HG03521 (cell line): Measurements from ENCODE around the gene AP2A2.
"Not testable (repeated sequence)": the region's sequence is repeated elsewhere in the genome, so short reads cannot be mapped to it uniquely, and the experiment has no call there.

Experiments used
- ATAC-seq: cut with Tn5 transposase; IDR thresholded peaks from one replicate; pipeline ENCODE4 v1.9.1; 2021; ENCODE audit warnings: mild to moderate bottlenecking, moderate library complexity; ENCODE audit not compliant: unreplicated experiment

The AP2A2 gene

DNA sequence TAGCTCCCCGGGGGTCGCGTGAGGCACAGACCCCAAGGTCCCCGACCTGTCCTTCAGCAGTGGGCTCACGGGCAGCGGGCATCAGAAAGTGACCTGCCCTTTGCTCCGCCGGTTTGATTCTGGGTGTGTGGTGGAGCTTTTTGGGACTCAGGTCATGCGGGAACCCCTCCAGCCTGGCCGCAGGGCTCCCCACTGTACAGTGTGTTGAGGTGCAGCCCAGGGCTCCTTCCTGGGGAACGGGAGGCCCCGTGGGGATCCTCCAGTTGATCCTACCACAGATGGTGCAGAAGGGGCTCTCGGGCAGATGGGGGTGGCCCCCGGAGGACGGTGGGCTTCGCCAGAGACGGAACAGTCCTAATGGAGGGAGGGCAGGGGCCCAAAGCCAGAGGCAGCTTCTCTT, 86.6 kb downstream of the AP2A2 start:
- ATAC-seq, result no peak

DNA sequence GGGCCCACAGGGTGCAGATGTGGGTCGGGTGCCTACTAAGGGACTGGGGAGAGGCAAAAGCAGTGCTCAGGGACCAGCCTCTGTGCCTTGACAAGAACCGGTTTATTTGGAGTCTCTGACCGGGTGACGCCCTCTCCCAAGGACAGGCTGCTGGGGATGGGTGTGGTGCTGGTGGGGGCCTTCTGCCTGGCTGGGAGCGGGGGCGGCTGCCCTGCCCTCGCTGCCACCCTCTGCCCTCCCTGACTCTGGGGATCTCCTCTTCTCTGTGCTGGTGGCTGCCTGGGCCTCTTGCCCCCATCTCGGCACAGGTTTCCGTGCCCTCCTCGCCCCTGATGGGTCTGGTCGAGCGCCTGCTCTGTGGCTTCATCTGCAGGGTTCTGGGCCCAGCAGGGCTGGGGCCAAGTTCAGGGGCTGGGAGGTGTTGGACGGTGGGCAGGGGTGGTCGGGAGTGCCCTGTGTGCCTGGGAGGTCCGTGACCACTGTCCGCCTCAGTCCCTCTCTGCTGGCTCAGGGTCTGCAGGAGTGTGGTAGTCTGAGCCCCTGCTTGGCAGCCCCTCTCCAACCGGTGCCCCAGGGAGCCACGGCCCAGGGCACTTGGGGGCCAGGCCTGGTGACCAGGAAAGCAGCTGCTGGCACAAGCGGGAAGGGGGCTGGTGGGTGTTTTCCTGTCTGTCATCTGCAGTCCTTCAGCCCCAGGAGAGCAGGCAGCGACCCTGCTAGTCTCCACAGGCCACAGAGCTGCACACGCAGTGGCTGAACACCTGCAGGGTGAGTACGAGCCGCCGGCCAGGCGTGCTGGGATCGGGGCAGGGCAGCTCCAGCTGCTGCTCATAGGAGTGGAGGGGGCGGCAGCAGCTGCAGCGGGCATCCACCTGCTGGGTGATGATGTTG, 87.3 kb downstream of the AP2A2 start:
- no peak for ATAC-seq

- ATAC-seq, result no peak
Measured at GRCh38 chr11:1013631-1013935, 87.9 kb downstream of the AP2A2 start.

GRCh38 chr11:1014276-1014675, 88.6 kb downstream of the AP2A2 start:
- ATAC-seq, result no peak

DNA sequence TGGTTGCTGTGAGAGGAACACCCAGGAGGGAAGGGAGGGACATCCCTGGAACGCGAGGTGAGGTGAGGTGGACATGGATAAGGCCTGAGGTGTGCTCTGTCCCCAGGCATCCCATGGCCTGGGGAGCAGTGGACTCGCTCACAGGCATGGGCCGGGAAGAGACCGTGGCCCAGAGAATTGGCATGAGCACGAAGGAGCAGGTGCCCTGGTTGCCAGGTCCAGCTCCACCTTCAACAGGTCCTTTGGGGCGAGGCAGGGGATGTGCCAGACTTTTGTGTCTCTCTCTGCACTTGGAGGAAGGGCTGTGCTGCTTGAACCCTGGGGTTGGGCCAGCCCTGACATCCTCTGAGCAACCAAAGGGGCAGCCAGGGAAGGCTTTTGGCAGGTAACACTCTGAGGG, 89.4 kb downstream of the AP2A2 start:
- no peak for ATAC-seq

DNA sequence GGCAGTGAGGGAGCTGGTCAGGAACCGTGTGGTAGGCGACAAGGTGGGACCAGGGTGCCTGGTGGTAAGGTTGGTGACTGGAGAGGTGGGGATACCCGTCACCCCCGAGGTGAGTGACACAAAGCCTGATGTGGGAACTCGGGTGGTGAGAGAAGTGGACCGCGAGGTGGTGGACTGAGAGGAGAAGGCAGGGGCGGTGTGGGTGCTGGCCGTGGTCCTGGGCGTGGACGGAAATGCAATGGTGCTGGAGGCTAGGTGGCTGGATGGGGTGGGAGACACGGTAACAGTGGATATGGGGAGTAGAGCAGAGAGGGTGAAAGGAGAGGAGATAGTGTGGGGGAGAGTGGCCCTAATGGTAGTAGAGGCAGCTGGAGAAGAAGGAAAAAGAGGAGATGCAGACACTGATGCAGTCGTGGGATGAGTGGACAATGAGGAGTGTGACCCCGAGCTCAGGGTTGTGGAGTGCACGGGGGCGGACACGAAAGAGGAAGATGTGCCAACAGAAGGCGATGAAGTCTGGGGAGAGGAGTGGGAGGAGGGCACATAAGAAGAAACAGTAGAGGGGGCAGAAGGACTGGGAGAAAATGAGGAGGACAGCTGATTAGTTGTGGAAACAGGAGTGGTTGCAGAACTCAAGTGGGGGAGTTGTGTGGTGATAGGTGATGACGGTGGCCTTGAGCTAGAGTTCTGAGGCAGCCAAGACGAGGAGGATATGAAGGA, 90.3 kb downstream of the AP2A2 start:
- no peak for ATAC-seq

- not testable (repeated sequence) for ATAC-seq
Measured at GRCh38 chr11:1016610-1017126, 91.0 kb downstream of the AP2A2 start.

- ATAC-seq, result no peak
Measured at GRCh38 chr11:1017269-1018005, 91.8 kb downstream of the AP2A2 start.

- no peak for ATAC-seq
Measured at GRCh38 chr11:1018091-1018490, 92.4 kb downstream of the AP2A2 start.

GRCh38 chr11:1019321-1019910, 93.7 kb downstream of the AP2A2 start:
- no peak for ATAC-seq

- ATAC-seq, result no peak
Measured at GRCh38 chr11:1020211-1020905, 94.7 kb downstream of the AP2A2 start.

DNA sequence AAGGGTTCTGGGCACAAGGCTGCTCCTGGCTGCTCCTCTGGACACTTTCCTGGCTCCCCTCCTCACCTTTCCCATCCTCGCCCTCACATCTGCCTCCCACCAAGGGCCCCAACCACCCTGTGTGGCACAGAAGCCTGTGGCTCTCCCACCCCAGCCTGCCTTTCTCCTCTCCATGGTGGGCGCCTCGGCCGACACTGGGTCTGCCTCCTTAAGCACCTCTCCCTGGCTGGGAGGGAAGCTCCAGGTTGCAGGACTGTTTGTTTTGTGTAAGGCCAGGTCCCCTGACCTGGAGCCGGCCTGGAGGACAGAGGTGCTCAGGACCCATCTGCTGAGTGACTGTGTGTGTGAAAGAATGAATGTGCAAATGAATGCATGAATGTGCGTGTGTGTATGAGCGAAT, 96.7 kb downstream of the AP2A2 start:
- ATAC-seq, result no peak

DNA sequence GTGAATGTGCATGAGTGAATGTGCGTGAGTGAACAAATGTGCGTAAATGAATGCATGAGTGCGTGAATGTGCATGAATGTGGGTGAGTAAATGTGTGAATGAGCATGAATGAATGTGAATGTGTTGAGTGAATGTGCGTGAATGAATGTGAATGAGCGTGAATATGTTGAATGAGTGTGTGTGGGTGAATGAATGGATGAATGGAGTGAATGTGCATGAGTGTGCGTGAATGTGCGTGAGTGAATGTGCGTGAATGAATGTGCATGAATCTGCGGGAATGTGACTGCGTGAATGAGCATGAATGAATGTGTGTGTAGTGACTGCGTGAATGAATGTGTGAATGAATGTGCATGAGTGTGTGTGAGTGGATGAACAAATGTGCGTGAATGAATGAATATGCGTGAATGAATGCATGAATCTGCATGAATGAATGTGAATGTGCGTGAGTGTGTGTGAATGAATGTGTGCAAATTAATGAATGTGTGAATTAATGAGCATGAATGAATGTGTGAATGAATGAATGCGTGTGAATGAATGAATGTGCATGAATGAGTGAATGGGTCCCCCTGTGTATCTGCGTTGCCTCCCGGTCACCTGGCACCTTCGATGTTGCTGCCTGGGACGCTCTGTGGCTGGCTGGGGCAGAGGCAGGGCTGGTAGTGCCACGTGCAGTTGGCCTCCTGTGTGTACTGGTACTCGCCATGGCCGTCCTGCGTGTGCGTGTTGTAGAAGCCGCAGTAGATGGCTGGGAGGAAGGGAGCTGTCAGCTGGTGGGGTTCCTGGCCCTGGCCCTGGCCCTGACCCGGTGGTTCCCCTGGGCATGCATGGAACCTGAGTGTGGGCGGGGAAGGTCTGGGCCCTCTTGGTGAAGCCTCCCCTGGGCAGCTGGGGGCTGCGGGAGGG, 97.5 kb downstream of the AP2A2 start:
- no peak for ATAC-seq

DNA sequence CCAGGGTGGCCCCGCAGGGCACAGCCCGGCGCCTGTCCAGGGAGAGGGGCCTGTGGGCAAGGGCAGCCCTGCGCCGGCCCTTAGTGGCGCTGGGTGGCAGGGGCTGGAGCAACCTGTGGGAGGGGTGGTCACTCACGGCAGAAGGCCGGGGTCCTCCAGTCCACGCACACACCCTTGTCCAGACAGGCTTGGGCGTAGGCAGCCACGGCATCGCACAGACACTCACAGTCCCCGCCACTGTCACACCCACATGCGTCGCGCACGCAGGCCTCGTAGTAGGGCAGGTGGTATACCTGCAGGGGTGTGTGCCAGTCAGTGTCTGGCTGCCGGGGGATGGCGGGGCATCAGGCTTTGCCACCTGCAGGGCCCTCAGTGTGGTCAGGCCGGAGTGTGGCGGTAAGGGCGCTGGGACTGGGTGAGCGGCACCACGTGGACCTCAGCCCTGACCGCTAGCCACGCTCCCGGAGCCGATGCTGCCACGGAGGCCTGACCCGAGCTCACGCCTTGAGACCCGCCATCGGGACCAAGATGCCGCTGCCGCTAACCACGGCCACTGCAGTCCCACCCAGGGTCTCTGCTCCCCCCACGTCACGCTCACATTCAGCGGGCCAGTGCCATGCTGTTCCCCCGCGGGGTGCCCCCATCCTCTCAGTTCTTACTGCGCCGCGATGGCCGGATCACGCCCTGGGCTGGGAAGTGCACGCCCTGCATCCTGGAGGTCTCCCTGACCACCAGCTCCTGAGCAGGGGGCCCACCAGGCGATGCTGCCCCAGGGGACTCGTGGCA, 98.3 kb downstream of the AP2A2 start:
- ATAC-seq, result no peak

- ATAC-seq, result no peak
Measured at GRCh38 chr11:1024597-1025409, 99.1 kb downstream of the AP2A2 start.

DNA sequence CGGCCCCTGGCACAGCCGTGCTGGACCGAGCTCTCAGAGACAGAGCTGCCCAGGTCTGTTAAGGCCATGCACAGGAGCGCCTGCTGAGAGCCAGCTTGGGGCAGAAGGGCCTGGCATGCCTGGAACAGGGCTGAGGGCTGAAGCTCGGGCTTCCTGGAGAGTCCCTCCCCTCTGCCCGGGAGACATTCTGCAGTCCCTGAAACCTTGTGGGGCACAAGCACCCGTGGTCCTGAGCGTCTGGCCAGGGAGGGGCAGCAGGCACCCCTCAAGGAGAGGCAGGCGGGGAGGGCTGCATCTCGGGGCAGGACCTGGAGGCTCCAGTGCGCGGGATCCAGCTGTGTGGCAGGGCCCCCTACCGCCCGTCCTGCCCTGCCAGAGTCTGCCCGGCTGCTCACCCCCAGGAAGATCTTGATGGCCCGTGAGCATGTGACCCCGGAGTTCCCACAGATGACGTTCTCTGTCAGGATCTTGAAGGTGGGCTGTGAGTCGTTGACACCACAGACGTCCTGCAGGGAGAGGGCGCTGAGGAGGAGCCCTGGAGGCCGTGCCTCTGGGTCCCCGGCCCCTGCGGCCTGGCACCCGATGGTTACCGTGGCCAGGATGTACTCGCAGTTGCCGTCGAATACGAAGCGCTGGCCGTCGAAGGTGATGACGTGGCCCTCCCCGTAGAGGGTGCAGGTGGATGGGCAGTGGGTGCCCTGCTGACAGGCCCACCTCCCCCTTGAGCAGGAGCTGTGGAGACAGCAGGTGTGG, 99.9 kb downstream of the AP2A2 start:
- ATAC-seq, result no peak

DNA sequence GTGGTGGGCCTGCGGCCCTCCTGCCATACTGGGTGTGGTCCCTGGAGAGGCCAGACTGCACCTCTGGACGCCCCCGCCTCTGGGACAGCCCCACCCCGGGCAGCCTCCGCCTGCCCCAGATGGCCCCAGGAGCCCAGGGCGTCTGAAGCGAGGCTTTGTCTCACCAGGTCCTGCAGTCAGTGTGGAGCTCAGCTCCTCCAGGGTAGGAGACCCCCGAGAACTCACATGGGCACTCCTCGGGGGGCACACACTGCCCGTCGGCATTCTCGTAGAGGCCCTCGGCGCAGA, 100.4 kb downstream of the AP2A2 start:
- no peak for ATAC-seq
